SU-DHL-6 (cell line): ENCODE measurements around the gene ABR.
A peak's percentile ranks its signal among the peaks of the same experiment; 100 is the strongest.

Experiments used
- CTCF ChIP-seq: fragments of 200-600 bp; sonication (generic); IDR thresholded peaks from one replicate; pipeline ENCODE4 v1.5.1; 2017; ENCODE audit warnings: antibody characterized with exemption, mild to moderate bottlenecking, low read length, moderate library complexity; ENCODE audit not compliant: insufficient read depth, poor library complexity, severe bottlenecking
- EZH2phosphoT487 ChIP-seq: fragments of 200-600 bp; sonication (generic), shearing (Covaris generic); conservative IDR thresholded peaks from 2 replicates; pipeline ENCODE4 v1.6.1; 2018; ENCODE audit warnings: mild to moderate bottlenecking, antibody characterized with exemption, low read length, moderate library complexity, mixed read lengths

- TF ChIP-seq CTCF: peak; percentile 26
- TF ChIP-seq EZH2phosphoT487: no peak
Measured at GRCh38 chr17:1170739-1171138, 9.0 kb downstream of the ABR start.
